ENCODE data around the gene DLGAP1. TPM values are rescaled to one million over a fixed set of nuclear protein-coding genes. Genes with fewer than 3 reads are reported as not detected.
A peak's percentile ranks its signal among the peaks of the same experiment; 100 is the strongest.

The DLGAP1 gene
- total and polyA plus RNA-seq, 10 of the 15 experiments (the other 5 are each of a cell fraction or from before 2014, with no cell fraction given) = 0.23 to 27.6 (median 1.9) TPM

- DNase-seq (ENCODE audit: low read depth, low spot score) (no peak), ATAC-seq (peak; percentile 34), FAIRE-seq (no peak)
- H3K4me3 ChIP-seq = no peak overlapping the region
- H3K27ac ChIP-seq (ENCODE audit: control insufficient read depth, insufficient read depth) = no peak overlapping the region
- no peak overlapping the region for H3K9ac ChIP-seq (ENCODE audit: control insufficient read depth, insufficient read depth, low read length)
- H3K79me2 ChIP-seq (ENCODE audit: control insufficient read depth, insufficient read depth, low read length) = no peaks in the 10 kb centered on the region
- TF ChIP-seq PKNOX1 (IDR thresholded peaks at IDR 0.05) (peak; percentile 84), NFYB (IDR thresholded peaks at IDR 0.05; ENCODE audit: insufficient read depth, low read depth, low read length) (no peak)
- H3K4me1 ChIP-seq (ENCODE audit: control insufficient read depth, insufficient read depth, low read length) = no peaks in the 10 kb centered on the region
- intact Hi-C loops (cut with micrococcal nuclease; ENCODE audit: unreplicated experiment) = no loop called here
- H3K9me3 ChIP-seq (replicated peaks; ENCODE audit: control insufficient read depth, insufficient read depth, low read length) = no peaks in the 10 kb centered on the region
- H4K20me1 ChIP-seq (ENCODE audit: control insufficient read depth, insufficient read depth) = no peaks in the 10 kb centered on the region
- RAD21 ChIA-PET (ENCODE audit: unreplicated experiment) = interaction anchor here (1.3 to 4.2 kb wide), 6 partner anchors 14 to 155 kb away, joined by 3 to 15 read pairs (median 3); no protein-coding TSS in a partner anchor
- no TSS peak for BruUV-seq (replicated peaks)
- H2AFZ ChIP-seq (ENCODE audit: control insufficient read depth, low read depth, low read length) = no peak overlapping the region
- CTCF ChIA-PET = interaction anchor here (1.1 to 2.4 kb wide), 7 partner anchors 14 to 154 kb away, joined by 3 to 11 read pairs (median 5); no protein-coding TSS in a partner anchor
- POLR2A ChIA-PET = interaction anchor here (0.5 to 1.0 kb wide), 3 partner anchors 14 to 122 kb away, joined by 3 to 9 read pairs (median 4); no protein-coding TSS in a partner anchor
- SMC1A ChIA-PET (ENCODE audit: uncharacterized antibody, unreplicated experiment) = interaction anchor here (0.7 to 3.0 kb wide), 8 partner anchors 11 to 65 kb away, joined by 3 to 10 read pairs (median 3); no protein-coding TSS in a partner anchor
- no peak overlapping the region for H3K4me2 ChIP-seq (ENCODE audit: control insufficient read depth, insufficient read depth)
- 6% methylated on average over 3 of the region's 3 CpGs for WGBS (ENCODE audit: insufficient coverage, insufficient replicate concordance, low lambda C conversion rate, missing lambda C conversion rate)
- no peaks in the 10 kb centered on the region for H3K27me3 ChIP-seq (replicated peaks in 1 of 2; ENCODE audit: control insufficient read depth in 2 of 2, insufficient read depth in 2 of 2, low read length in 1 of 2)
- in situ Hi-C loops (cut with MboI) = no loop called here
- no peaks in the 10 kb centered on the region for H3K36me3 ChIP-seq (ENCODE audit: control insufficient read depth in 2 of 2, insufficient read depth in 2 of 2, low read length in 1 of 2)
These were observed 614.3 kb downstream of the DLGAP1 start for GRCh38 chr18:3840766-3841165.

GRCh38 chr18:3839581-3839981, 615.5 kb downstream of the DLGAP1 start:
- in situ Hi-C loops (cut with MboI) = no loop called here
- H2AFZ ChIP-seq (ENCODE audit: control insufficient read depth, low read depth, low read length) = no peak overlapping the region
- TF ChIP-seq RELB (IDR thresholded peaks at IDR 0.05; ENCODE audit: low read depth) (no peak), E2F4 (IDR thresholded peaks at IDR 0.05; ENCODE audit: low read depth, low read length) (no peak), PAX8 (IDR thresholded peaks at IDR 0.05) (no peak), IKZF1 (conservative IDR thresholded peaks at IDR 0.05) (no peak), SREBF1 (IDR thresholded peaks at IDR 0.05; ENCODE audit: low read length) (no peak), SMAD1 (IDR thresholded peaks at IDR 0.05; ENCODE audit: low read depth, partially characterized antibody) (no peak), IRF5 (IDR thresholded peaks at IDR 0.05; ENCODE audit: borderline replicate concordance) (no peak)

More at GRCh38 chr18:3839581-3839981, 615.5 kb downstream of the DLGAP1 start:
- ChIA-PET RAD21 (ENCODE audit: unreplicated experiment) (interaction anchor here (0.8 to 4.2 kb wide), 2 partner anchors 32 to 68 kb away, joined by 3 to 15 read pairs; no protein-coding TSS in a partner anchor), SMC1A (ENCODE audit: uncharacterized antibody, unreplicated experiment) (interaction anchor here (0.9 to 3.0 kb wide), 9 partner anchors 12 to 156 kb away, joined by 3 to 10 read pairs (median 3); no protein-coding TSS in a partner anchor), CTCF (interaction anchor here (0.6 to 2.5 kb wide), 7 partner anchors 11 to 558 kb away, joined by 3 to 11 read pairs (median 3); no protein-coding TSS in a partner anchor), POLR2A (interaction anchor here (0.9 to 1.8 kb wide), 3 partner anchors 12 to 49 kb away, joined by 3 to 7 read pairs (median 5); no protein-coding TSS in a partner anchor)
- Histone ChIP-seq H3K9ac (ENCODE audit: control insufficient read depth, insufficient read depth, low read length) (no peak overlapping the region), H3K36me3 (ENCODE audit: control insufficient read depth in 2 of 2, insufficient read depth in 2 of 2, low read length in 1 of 2) (no peaks in the 10 kb centered on the region), H3K9me3 (replicated peaks; ENCODE audit: control insufficient read depth, insufficient read depth, low read length) (no peaks in the 10 kb centered on the region), H3K79me2 (ENCODE audit: control insufficient read depth, insufficient read depth, low read length) (no peaks in the 10 kb centered on the region), H3K4me1 (ENCODE audit: control insufficient read depth, insufficient read depth, low read length) (no peaks in the 10 kb centered on the region), H3K4me2 (ENCODE audit: control insufficient read depth, insufficient read depth) (no peak overlapping the region), H4K20me1 (ENCODE audit: control insufficient read depth, insufficient read depth) (no peaks in the 10 kb centered on the region), H3K27me3 (replicated peaks in 1 of 2; ENCODE audit: control insufficient read depth in 2 of 2, insufficient read depth in 2 of 2, low read length in 1 of 2) (no peaks in the 10 kb centered on the region), H3K4me3 (no peak overlapping the region), H3K27ac (ENCODE audit: control insufficient read depth, insufficient read depth) (no peak overlapping the region)
- ATAC-seq (peak; percentile 44), DNase-seq (ENCODE audit: low read depth, low spot score) (no peak), FAIRE-seq (no peak)
- 3% methylated on average over 2 of the region's 2 CpGs for whole genome bisulfite sequencing (ENCODE audit: insufficient coverage, insufficient replicate concordance, low lambda C conversion rate, missing lambda C conversion rate)
- no TSS peak for BruUV-seq (replicated peaks)
- intact Hi-C loops (cut with micrococcal nuclease; ENCODE audit: unreplicated experiment) = no loop called here
